ENCODE data around the gene NHERF1. TPM values are rescaled to one million over a fixed set of nuclear protein-coding genes. Genes with fewer than 3 reads are reported as not detected.

The NHERF1 gene
- total and polyA plus RNA-seq, 9 of the 15 experiments (the other 6 are each of a cell fraction or from before 2014, with no cell fraction given), result 11.4 to 79.9 (median 36.9) TPM

GRCh38 chr17:74748529-74749278 lies at the start of gene NHERF1 (continued):
- TF ChIP-seq E2F5 (CRISPR knock-in tag; IDR thresholded peaks at IDR 0.05), result no peak
- TF ChIP-seq WHSC1 (IDR thresholded peaks at IDR 0.05; ENCODE audit: low read length), result no peak
- TF ChIP-seq SMARCC2 (IDR thresholded peaks at IDR 0.05; ENCODE audit: low read depth), result no peak
- TF ChIP-seq C11orf30 (IDR thresholded peaks at IDR 0.05; ENCODE audit: low read depth), result no peak
- TF ChIP-seq ZNF133 (CRISPR knock-in tag; IDR thresholded peaks at IDR 0.05), result no peak
- no peak for TF ChIP-seq RBM14 (IDR thresholded peaks at IDR 0.05; ENCODE audit: borderline replicate concordance, insufficient read depth, low read depth, low read length)
- no peak for TF ChIP-seq PTRF (tag; IDR thresholded peaks at IDR 0.05)
- peak; percentile 67 for TF ChIP-seq NCOA6 (IDR thresholded peaks at IDR 0.05)
- TF ChIP-seq E2F1 (CRISPR knock-in tag; IDR thresholded peaks at IDR 0.05), result peak; percentile 45
- no peak; the same call in 1 of the 2 replicates for TF ChIP-seq TOE1 (IDR thresholded peaks at IDR 0.05; ENCODE audit: borderline replicate concordance)
- TF ChIP-seq TOE1 (CRISPR knock-in tag; IDR thresholded peaks at IDR 0.05; ENCODE audit: borderline replicate concordance, low read depth), result no peak
- no peak for TF ChIP-seq TAF9B (IDR thresholded peaks at IDR 0.05; ENCODE audit: partially characterized antibody)
- TF ChIP-seq E2F6 (IDR thresholded peaks at IDR 0.05; ENCODE audit: borderline replicate concordance in 1 of 2, extremely low read depth in 1 of 2, insufficient read depth in 1 of 2, insufficient read length in 1 of 2, low read depth in 1 of 2, low read length in 1 of 2, poor library complexity in 1 of 2, severe bottlenecking in 1 of 2), result peak in 1 of 2 experiments; percentile 61
- TF ChIP-seq HOXB6 (CRISPR knock-in tag; IDR thresholded peaks at IDR 0.05; ENCODE audit: borderline replicate concordance), result no peak
- TF ChIP-seq KLF1 (tag; IDR thresholded peaks at IDR 0.05), result 0 out of 2 replicates have a peak, but pooled peaks have one; percentile 20
- TF ChIP-seq ZNF561 (CRISPR knock-in tag; conservative IDR thresholded peaks at IDR 0.05), result no peak
- no peak for TF ChIP-seq ETV1 (tag; conservative IDR thresholded peaks at IDR 0.05; ENCODE audit: low read depth)
- 0 out of 2 replicates have a peak, but pooled peaks have one; percentile 3 for TF ChIP-seq SRSF3 (IDR thresholded peaks at IDR 0.05; ENCODE audit: insufficient read depth, low read length)
- TF ChIP-seq TAF15 (IDR thresholded peaks at IDR 0.05; ENCODE audit: low read depth, low read length), result no peak
